RWPE1 (cell line): ENCODE results near the gene ALKBH5.
"Not testable (repeated sequence)": the region's sequence is repeated elsewhere in the genome, so short reads cannot be mapped to it uniquely, and the experiment has no call there.

Experiments used
- CTCF ChIA-PET: fragments of 350-600 bp; sonication (Branson Sonifier 250); formaldehyde crosslinking; extraction: SDS; loops from one replicate; lab custom pipeline; 2021; lab: Yijun Ruan, JAX
- POLR2A ChIA-PET: fragments of 400-600 bp; formaldehyde crosslinking; extraction: SDS; loops from one replicate; lab custom pipeline; 2020; ENCODE audit warnings: antibody characterized with exemption; ENCODE audit not compliant: low non-redundant PET; lab: Yijun Ruan, JAX
- DNase-seq: peaks from one replicate; pipeline ENCODE4 v3.0.0; 2012; ENCODE audit warnings: low spot score
- H3K27ac ChIP-seq: fragments of 450-650 bp; 2 replicates; pipeline ENCODE4 v1.5.1; 2017
- TF ChIP-seq, protein P1 (sequence below): fragments of 450-650 bp; conservative IDR thresholded peaks from 2 replicates; pipeline ENCODE4 v1.5.1; 2017; ENCODE audit warnings: low read depth, mild to moderate bottlenecking

ALKBH5 gene

DNA sequence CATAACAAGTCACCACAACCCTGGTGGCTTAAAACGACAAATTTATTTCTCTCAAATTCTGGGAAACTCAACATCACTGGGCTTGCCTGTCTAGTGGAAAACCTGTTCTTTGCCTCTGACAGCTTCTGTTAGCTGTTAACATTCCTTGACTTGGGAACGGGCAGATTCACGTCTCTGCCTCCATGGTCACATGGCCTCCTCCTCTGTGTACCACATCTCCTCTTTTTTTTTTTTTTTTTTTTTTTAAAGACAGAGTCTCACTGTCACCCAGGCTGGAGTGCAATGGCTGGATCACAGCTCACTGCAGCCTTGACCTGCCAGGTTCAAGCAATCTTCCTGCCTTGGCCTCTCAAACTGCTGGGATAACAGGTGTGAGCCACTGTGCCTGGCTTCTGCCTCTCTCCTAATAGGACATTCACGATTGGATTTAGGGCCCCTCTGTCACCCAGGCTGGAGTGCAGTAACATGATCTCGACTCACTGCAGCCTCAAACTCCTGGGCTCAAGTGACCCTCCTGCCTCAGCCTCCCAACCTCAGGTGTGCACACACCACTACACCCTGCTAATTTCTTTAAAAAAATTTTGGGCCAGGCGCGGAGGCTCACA lies 30.1 kb downstream of the ALKBH5 start:
- TF ChIP-seq, protein P1, sequence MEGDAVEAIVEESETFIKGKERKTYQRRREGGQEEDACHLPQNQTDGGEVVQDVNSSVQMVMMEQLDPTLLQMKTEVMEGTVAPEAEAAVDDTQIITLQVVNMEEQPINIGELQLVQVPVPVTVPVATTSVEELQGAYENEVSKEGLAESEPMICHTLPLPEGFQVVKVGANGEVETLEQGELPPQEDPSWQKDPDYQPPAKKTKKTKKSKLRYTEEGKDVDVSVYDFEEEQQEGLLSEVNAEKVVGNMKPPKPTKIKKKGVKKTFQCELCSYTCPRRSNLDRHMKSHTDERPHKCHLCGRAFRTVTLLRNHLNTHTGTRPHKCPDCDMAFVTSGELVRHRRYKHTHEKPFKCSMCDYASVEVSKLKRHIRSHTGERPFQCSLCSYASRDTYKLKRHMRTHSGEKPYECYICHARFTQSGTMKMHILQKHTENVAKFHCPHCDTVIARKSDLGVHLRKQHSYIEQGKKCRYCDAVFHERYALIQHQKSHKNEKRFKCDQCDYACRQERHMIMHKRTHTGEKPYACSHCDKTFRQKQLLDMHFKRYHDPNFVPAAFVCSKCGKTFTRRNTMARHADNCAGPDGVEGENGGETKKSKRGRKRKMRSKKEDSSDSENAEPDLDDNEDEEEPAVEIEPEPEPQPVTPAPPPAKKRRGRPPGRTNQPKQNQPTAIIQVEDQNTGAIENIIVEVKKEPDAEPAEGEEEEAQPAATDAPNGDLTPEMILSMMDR: no peak
- 0 out of 2 replicates have a peak overlapping the region, but pooled peaks have one; percentile 17 for H3K27ac ChIP-seq
- DNase-seq: no peak
- POLR2A ChIA-PET: interaction anchor here (0.6 kb wide), 1 partner anchor 9 kb away, joined by 6 read pairs; no protein-coding TSS in a partner anchor
- CTCF ChIA-PET: interaction anchor here (1.5 kb wide), 1 partner anchor 22 kb away, joined by 4 read pairs; no protein-coding TSS in a partner anchor

DNA sequence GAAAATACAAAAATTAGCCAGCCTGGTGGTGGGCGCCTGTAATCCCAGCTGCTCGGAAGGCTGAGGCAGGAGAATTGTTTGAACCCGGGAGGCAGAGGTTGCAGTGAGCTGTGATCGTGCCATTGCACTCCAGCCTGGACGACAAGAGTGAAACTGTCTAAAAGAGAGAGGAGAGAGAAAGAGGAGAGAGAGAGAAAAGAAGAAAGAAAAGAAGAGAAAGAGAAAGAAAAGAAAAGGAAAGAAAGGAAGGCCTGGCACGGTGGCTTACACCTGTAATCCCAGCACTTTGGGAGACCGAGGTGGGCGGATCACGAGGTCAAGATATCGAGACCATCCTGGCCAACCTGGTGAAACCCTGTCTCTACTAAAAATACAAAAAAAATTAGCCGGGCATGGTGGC lies 33.3 kb downstream of the ALKBH5 start:
- H3K27ac ChIP-seq, DNase-seq, POLR2A ChIA-PET: not testable (repeated sequence)
- CTCF ChIA-PET: interaction anchor here (0.7 to 1.4 kb wide), 3 partner anchors 26 to 106 kb away, joined by 3 to 6 read pairs (median 5); no protein-coding TSS in a partner anchor

DNA sequence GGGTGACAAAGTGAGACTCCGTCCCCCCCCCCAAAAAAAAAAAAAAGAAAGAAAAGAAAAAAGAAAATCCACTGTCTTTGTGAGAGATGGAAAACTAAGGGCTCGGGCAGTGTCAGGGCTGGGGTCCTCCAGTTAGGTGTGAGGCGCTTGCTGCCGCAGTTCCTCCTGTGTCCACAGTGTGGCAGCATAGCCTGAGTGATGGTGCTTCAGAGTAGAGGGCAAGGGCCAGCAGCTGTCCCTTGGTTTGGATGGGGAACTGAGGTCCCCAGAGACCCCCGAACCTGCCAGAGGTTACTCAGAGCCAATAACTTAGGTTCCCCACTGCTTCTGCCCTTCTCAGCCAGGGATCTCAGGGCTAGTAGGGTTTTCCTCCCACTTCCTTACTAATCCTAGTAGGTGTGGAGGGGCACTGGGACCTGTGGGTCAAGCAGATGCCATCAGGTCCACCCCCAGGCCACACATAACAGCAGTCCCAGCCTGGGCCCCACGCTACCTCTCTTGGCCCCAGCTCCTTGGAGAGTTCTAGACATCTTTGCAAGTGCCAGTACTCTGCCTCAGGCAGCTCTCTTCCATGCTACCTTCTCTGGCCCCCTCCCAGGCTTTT lies 33.9 kb downstream of the ALKBH5 start:
- DNase-seq: peak; percentile 75
- POLR2A ChIA-PET: no interaction called here
- TF ChIP-seq, protein P1: peak; percentile 95
- H3K27ac ChIP-seq: no peak overlapping the region
- CTCF ChIA-PET: interaction anchor here (0.5 to 1.4 kb wide), 12 partner anchors 10 to 113 kb away, joined by 3 to 7 read pairs (median 4); no protein-coding TSS in a partner anchor

DNA sequence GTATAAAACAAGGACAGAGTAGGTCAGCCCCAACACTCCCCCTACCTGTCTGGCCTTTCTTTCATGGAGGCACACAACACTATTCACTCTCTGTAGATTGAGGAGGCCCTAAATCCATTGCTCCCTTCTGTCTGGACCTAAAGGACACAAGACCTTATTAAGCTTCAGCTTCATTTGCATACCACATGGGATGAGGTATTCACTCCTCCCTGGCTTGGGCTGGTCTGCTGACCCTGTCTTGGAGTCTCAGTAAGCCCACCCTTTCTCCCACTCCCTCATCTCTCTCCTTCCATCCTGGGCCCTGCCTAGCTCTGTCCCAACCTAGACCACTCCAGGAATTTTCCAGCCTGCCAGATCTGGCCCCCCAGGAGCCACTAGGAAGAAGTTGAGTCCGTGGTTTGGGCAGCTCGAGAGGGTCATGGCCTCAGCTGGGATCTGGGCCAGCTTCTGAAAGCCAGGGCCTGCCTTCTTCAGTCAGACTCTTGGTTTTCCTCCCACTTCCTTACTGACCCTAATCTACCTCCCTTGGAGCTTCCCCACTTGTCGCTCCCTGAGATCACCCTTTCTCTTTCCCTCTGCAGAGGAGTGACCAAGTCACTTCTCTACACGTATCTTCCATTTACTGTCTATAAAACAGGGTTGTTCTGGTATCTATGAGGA lies 35.3 kb downstream of the ALKBH5 start:
- DNase-seq: no peak
- H3K27ac ChIP-seq: peak overlapping the region; percentile 29; the same call in 1 of the 2 replicates
- ChIA-PET CTCF (interaction anchor here (0.6 kb wide), 1 partner anchor 25 kb away, joined by 3 read pairs; no protein-coding TSS in a partner anchor), POLR2A (no interaction called here)
- TF ChIP-seq, protein P1: no peak

DNA sequence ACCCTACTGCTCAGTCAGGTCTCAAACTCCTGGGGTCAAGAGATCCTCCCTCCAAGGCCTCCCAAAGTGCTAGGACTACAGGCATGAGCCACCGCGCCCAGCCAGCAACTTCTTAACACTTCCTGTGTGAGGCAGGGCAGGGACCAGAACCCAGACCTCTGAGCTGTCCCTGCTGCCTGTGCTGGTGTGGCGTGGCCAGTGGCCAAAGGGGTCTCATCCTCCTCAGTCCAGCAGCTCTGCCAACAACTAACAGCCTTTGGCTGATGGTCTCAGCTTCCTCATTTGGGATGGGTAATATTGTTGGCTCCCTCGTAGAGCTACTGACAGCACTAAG lies 40.4 kb downstream of the ALKBH5 start:
- H3K27ac ChIP-seq: peak overlapping the region; percentile 6; the same call in 1 of the 2 replicates
- POLR2A ChIA-PET: no interaction called here

DNA sequence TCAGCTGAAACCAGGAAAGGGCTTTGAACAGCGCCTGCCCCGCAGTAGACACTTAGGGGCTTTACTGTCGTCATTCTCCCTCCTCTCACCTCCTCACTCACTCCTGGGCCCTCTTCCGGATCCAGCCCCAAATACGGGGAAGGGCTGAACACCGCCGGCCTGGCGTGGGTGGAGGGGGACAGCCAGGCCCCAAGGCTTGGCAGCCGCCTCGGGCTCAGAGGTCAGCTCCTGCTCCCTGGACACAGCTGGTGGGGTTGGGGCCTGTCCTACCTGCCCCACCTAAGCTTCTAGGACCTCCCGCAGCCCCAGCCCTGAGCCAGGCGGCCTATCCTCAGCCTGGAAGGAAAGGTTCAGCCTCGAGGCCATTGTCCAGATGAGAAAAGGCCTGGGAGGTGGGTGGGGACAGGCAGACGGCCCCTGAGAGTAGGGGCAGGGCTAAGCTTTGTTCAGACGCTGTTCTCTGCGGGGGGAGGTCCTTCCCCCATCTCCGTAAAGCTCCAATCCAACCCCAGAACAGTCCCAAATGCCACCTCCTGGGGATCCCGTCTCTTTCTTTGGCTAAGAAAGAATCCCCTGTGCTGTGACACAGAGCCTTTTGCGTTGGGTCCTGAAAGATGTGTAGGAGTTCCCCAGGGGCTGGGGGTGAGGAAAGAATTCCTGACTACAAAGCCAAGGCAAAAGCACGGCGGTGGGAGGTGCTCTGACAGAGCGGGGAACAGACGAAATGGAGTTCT lies 40.9 kb downstream of the ALKBH5 start:
- DNase-seq: no peak
- ChIA-PET CTCF (interaction anchor here (0.6 kb wide), 1 partner anchor 1367 kb away, joined by 6 read pairs; no protein-coding TSS in a partner anchor), POLR2A (no interaction called here)
- H3K27ac ChIP-seq: peak overlapping the region; percentile 80
- TF ChIP-seq, protein P1: no peak

More for the DNA sequence above, 40.4 kb downstream of the ALKBH5 start:
- CTCF ChIA-PET: interaction anchor here (0.7 kb wide), 1 partner anchor 198 kb away, joined by 5 read pairs; no protein-coding TSS in a partner anchor
- TF ChIP-seq, protein P1: no peak
- no peak for DNase-seq
